T-helper 2 cell treated with Interferon-gamma antibody and Interleukin-4, amounts not matched to agents 100 ng/mL and 5 ng/mL, for 36 hours (primary cell): ENCODE data around the gene SHANK1. TPM values are rescaled to one million over a fixed set of nuclear protein-coding genes. Genes with fewer than 3 reads are reported as not detected.
"Not testable (repeated sequence)": the region's sequence is repeated elsewhere in the genome, so short reads cannot be mapped to it uniquely, and the experiment has no call there.

Experiments
- intact Hi-C: fragments of 100-400 bp; cut with micrococcal nuclease; formaldehyde crosslinking; loops from one replicate; pipeline ENCODE4 v1.15.1; 2023
- total RNA-seq: library from RNA; stranded (reverse); gene quantifications from 2 replicates; pipeline ENCODE4 v1.2.3, GENCODE V29; 2022

Gene SHANK1
- total RNA-seq: not detected in 2 replicates

DNA sequence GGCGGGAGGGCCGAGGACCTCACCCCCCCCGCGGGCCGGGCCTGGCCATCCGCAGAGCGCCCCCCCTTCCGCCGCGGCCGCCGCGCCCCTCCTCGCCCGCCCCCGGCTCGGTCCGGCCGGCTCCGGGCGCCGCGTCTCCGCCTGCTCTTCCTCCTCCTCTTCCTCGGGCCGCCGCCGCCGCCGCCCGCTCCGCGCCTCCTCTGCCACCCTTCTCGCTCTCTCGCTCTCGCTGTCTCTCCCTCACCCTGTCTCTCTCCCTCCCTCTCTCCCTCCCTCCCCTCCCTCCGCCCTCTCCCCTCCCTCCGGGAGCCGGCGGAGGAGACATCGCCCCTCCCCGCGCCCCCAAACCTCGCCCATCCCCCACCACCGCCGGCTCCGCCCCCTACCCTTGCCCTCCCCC lies at the start of gene SHANK1:
TSS of gene SHANK1 (minus strand) at position 237 of the 400 bp plus-strand sequence. CDS start 2,883 bp downstream, outside the sequence.
- intact Hi-C loops: no loop called here

DNA sequence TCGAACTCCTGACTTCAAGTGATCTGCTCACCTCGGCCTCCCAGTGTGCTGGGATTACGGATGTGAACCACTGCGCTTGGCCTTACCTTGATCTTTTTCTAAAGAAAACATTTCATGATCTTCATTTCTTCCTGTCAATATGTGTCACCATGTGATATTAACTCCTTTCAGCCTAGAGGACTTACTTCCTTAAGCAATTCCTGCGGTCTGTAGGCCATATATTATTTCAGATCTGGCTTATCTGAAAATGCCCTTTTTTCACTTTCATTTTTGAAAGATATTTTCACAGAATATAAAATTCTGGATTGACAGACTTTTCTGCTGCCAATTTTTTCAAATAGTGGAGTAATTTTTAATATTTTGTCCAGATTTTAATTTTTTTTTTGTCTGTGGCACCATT lies 48.7 kb upstream of the SHANK1 start:
- intact Hi-C loops: no loop called here

DNA sequence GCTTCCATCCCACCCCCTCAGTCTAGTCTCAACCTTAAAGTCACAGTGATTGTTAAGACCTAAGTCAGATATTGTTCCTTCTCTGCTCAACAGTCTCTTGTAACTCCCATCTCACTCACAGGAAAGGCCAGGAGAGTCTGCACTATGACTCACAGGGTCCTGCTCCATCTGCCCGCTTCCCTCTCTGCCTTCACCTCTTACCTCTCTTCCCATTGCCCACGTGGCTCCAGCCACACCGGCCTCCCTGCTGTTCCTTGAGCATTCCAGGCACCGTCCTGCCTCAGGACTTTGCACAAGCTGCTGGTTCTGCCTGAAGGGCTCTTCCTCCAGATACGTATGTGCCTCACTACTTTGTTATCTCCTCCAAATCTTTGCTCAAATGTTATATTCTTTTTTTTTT lies 47.7 kb upstream of the SHANK1 start:
- intact Hi-C loops: not testable (repeated sequence)

DNA sequence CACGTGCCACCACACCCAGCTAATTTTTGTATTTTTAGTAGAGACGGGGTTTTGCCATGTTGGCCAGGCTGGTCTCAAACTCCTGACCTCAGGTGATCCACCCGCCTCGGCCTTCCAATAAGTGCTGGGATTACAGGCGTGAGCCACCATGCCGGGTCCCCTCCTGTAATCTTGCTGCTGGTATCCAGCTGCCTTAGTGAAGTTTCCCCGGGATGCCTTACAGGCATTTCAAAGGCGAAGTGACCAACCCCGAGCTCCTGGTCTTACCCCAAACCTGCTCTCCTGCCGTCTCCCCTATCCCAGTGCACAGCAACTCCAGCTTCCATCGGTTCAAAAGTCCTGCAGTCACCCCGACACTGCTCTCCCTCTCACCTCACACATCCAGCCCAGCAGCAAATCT lies 47.1 kb upstream of the SHANK1 start:
- intact Hi-C loops: not testable (repeated sequence)

DNA sequence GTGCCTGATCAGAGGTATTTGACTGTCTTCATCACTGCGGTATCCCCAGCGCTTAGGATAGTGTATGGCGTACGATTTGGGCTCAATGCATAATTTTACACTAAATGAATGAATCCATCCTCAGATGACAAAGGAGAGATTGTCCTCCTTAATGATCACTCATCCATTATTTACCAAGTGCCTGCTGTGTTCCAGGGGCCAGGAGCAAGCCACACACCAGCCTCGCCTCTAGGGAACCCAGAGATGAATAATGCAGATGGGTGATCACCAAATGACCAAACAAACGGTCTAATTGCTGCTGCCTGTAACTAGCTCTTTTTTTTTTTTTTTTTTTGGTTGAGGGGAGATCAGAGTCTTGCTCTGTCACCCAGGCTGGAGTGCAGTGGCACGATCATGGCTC lies 44.8 kb upstream of the SHANK1 start:
- intact Hi-C loops: no loop called here

DNA sequence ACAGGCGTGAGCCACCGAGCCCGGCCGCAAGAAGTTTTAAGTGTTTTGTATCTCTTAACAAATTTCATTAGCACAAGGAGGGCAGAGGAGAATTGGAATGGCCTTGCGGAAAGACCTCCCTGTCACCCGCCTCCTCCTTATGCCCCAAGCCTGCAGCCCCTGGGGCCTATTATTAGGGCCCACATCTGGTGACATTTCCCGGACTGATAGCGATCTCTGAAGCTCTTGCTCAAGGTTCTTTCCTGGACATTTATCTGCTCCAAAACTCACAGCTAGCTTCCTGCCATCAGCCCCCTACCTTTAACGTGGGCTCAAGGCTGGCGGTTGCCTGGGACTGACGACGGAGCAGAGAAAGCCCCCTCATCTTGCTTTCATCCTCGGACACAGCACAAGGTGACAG lies 43.9 kb upstream of the SHANK1 start:
- intact Hi-C loops: not testable (repeated sequence)

DNA sequence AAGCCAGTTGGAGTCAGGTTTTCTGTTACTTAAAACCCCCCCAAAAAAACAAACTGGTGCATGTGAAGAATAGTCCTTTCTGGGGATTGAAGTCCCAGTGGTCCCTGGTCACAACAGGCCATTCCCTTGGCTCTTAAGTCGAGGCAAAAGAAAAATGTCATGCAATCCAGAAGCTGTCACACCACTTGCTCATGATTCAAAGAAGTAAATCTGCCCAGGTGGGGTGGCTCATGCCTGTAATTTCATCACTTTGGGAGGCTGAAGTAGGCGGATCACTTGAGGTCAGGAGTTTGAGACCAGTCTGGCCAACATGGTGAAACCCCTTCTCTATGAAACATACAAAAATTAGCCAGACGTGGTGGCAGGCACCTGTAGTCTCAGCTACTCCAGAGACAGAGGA lies 41.9 kb upstream of the SHANK1 start:
- intact Hi-C loops: not testable (repeated sequence)

DNA sequence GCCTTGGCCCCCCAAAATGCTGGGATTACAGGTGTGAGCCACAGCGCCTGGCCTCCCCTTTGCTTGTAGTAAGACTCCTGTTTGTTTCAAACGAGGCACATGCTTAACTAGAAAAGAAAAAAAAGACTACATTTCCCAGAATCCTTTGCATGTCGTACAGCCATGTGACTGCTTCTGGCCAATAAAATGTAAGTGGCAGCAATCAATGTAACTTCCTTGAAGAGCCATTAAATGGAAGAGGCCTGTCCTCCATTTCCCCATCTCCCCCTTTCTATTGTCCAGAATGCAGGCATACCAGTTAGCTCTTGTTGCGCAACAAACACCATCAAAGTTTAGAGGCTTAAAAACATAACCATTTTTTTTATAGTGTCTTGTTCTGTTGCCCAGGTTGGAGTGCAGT lies 40.3 kb upstream of the SHANK1 start:
- intact Hi-C loops: no loop called here

DNA sequence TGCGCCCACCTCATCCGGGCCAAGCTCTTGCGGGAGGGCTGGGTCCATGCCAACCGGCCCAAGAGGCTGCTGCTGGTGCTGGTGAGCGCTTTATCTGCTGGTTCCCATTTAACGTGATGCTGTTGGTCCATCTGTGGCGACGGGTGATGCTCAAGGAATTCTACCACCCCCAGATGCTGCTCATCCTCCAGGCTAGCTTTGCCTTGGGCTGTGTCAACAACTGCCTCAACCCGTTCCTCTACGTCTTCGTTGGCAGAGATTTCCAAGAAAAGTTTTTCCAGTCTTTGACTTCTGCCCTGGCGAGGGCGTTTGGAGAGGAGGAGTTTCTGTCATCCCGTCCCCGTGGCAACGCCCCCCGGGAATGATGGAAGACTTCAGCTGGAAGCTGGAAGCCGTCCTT lies 39.5 kb upstream of the SHANK1 start:
- intact Hi-C loops: not testable (repeated sequence)

DNA sequence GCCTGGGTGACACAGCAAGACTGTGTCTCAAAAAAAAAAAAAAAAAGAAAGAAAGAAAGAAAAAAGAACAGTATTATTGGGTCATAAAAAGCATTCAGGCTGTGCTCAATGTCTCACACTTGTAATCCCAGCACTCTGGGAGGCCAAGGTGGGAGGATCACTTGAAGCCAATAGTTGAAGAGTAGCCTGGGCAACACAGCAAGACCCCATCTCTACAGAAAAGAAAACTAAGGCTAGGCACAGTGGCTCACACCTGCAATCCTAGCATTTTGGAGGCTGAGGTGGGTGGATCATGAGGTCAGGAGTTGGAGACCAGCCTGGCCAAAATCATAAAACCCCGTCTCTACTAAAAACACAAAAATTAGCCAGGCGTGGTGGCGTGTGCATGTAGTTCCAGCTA lies 38.0 kb upstream of the SHANK1 start:
- intact Hi-C loops: not testable (repeated sequence)

DNA sequence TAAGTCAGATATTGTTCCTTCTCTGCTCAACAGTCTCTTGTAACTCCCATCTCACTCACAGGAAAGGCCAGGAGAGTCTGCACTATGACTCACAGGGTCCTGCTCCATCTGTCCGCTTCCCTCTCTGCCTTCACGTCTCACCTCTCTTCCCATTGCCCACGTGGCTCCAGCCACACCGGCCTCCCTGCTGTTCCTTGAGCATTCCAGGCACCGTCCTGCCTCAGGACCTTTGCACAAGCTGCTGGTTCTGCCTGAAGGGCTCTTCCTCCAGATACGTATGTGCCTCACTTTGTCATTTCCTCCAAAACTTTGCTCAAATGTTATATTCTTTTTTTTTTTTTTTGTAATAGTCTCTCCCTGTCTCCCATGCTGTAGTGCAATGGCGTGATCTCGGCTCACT lies 36.6 kb upstream of the SHANK1 start:
- intact Hi-C loops: not testable (repeated sequence)

DNA sequence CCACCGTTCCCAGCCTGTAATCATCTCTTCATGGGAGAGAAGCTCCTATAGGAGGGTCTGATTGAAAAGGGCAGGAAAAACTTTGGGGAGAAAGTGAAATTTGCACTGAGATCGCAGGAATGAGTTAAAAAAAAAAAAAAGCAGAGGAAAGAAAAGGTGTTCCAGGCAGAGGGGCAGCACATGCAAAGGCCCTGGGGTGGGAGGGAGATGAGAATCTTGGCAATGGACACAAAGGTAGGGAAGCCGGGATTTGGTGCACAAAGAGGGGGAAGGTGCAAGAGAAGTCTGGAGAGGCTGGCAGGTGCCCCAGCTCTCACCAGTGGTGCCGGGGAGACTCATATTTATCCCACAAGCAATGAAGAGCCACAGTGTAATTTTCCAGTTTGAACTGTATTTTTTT lies 34.3 kb upstream of the SHANK1 start:
- intact Hi-C loops: no loop called here

DNA sequence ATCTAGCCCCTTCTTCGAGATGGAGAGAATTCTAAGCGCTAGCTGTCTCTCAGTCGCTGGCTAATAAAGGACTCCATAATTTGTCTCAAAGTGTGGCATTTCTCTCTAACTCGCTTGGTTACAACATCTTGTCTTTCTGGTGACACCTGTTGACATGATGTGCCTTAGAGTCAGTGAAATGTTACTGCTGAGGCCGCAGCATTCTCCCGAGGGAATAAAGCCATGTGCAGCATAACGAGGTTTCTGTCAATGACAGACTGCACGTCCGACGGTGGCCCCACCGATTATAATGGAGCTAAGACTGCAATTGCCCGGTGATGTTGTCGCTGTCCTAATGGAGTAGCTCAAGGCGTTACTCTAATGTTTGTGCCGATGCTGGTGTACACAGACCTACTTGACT lies 30.4 kb upstream of the SHANK1 start:
- intact Hi-C loops: no loop called here

DNA sequence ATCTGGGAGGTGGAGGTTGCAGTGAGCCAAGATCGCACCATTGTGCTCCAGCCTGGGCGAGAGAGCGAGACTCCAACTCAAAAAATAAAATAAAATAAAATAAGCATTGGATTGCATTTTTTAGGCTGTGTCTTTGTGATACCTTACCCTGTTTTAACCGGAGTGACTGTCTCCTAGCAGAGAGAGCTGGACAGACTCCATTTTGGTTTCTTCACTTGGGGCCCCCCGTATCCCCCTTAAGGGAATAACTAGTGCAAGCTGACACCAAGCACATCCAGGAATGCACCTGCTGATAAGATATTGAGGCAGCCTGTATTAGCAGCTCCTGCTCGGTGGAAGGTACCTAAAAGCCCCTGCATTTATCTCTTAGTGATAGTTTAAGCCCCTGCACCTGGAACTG lies 29.9 kb upstream of the SHANK1 start:
- intact Hi-C loops: no loop called here

DNA sequence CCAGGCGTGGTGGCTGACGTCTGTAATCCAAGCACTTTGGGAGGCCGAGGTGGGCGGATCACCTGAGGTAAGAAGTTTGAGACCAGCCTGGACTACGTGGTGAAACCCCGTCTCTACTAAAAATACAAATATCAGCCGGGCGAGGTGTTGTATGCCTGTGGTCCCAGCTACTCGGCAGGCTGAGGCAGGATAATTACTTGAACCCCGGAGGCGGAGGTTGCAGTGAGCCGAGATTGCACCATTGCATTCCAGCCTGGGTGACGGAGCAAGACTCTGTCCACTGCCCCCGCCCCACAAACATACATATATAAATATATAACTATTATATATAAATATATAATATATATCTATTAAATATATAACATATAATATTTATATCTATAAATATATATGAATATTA lies 27.5 kb upstream of the SHANK1 start:
- intact Hi-C loops: not testable (repeated sequence)

DNA sequence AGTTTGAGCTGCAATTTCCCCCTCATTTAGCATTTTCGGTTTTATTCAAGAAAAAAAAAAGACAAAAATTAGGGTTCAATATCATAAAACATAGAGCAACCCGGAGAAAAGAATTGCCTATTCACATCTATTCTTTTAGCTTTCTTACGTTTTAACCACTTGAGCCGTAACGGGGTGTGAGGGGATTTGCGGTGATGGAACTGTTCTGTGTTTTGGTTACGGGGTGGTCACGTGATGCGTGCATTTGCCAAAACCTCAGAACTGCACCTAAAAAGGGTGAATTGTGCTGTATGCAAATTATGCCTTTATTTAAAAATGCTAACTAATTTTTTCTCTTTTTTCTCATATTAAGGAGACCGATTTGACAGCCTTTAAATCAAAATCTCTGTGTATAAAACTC lies 25.6 kb upstream of the SHANK1 start:
- intact Hi-C loops: no loop called here

DNA sequence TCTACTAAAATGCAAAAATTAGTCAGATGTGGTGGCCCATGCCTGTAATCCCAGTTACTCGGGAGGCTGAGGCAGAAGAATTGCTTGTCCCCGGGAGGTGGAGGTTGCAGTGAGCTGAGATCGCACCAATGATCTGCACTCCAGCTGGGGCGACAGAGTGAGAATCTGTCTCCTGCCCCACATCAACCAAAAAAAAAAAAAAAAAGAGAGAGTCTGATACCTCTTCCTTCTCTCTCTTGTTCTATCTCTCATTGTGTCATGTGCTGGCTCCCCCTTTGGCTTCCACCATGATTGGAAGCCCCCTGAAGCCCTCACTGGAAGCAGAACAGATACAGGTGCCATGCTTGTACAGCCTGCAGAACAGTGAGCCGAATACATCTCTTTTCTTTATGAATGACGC lies 23.9 kb upstream of the SHANK1 start:
- intact Hi-C loops: no loop called here

DNA sequence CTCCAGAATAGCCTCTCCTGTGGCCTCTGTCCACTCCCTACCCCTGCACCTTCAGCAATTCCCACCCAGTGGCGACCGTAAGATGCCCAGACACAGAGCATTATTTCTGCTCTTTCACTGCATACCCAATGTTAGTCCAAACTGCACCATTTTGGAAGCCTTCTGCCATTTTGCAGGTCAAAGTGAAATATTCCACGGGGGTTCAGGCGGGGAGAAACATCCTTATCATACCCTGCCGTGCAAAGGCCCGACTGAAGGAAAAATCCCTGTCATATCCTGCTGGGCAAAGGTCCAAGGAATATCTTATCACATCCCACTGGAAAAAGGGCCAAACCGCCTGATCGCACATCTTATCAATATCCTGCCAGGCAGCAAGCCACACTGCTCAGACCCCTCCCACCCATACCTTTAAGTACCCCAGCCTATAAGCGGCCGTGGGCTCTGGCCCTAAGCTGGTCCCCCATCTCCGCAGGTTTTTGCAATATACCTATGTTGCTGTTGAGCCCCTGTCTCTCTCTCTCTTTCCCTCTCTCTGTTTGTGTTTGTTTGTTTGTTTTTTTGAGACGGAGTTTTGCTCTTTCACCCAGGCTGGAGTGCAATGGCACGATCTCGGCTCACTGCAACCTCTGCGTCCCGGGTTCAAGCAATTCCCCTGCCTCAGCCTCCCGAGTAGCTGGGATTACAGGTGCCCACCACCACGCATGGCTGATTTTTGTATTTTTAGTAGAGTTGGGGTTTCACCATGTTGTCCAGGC lies 21.8 kb upstream of the SHANK1 start:
- intact Hi-C loops: no loop called here

DNA sequence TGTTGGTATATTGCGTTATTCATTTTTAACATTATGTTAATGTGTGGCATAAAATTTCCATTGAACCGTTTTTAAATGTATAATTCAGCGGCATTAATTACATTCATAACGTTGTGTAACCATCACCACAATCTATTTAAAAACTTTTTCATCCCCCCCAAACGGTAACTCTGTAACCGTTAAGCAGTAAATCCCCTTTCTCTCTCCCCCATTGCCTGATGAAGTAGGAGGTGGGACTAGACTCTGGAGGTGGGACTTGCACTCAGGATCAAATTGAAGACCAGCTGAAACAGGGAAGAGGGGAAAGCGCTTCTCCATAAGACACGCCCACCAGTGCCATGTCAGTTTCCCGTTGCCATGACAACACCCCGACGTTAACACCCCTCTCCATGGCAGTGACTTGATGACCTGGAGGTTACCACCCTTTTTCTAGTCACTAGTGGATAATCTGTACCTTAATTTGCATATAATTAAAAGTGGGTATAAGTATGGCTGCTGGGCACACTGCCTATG lies 20.4 kb upstream of the SHANK1 start:
- intact Hi-C loops: no loop called here

DNA sequence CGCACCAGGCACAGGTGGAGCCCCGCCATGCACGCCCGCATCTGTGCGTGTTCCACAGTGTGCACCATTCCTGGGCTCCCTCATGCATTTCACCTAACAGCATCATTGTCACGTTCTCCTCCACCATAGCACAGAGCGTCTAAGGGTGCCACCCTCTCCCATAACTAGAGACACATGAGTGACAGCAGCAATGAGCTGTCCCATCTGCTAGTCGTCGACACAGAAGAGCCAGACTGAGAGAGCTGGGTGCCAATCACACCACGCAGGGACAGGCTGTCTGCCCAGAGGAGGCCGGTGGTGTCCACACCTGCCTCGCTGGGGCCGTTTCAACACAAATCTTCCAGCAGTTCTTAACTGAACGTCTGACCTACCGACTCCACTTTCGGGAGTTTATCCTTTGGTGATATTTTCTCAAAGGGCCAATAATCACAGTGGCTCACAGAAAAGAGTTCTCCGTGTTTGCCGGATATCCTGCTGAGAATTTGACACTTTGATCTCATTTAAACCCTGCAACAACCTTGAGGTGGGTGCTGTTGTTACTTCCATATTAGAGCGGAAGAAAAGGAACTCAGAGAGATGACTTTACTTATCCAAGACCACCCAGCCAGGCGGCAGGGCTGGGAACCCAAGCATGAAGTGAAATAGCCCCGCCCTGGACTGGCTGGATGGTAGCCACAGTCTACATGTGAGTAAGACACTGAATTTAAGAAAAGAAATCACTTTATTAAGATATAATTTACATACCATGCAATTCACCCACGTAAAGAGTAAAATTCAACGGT lies 19.7 kb upstream of the SHANK1 start:
- intact Hi-C loops: no loop called here

DNA sequence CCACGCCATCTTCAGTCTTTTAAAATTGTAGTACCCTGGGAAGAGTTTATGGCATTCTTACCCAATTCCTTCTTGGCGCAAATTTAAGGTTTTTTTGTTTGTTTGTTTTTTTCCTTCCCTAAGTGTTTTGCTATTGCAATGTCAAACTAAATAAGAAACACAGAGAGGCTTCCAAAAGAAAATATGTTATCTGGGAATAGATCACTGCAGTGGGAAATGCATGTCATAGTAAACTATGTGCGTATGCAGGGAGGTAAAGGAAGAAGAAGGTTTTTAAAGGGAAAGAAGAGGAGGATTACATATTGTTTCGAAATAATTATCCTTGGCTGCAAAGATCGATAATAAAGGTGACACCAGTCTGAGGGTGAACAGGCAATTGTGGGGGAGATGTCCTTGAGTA lies 16.7 kb upstream of the SHANK1 start:
- intact Hi-C loops: no loop called here

DNA sequence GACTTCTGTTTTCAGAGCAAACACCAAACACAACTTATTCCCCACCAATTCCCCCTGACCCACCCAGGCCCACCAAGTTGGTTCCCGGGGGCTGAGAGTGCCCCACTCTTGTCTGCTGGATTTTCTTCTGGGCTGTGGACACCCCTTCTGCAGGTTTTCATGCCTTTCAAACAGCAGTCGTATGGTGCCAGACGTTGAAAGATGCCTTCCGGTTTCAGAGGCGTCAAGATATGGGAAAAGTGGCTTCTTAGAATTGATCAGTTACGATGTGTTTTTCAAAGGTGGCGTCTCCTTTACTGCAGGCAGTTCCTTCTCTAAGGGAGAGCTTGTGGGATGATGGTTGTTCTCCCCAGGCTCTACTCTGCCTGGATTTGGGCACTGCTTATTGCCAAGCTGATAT lies 16.3 kb upstream of the SHANK1 start:
- intact Hi-C loops: no loop called here

DNA sequence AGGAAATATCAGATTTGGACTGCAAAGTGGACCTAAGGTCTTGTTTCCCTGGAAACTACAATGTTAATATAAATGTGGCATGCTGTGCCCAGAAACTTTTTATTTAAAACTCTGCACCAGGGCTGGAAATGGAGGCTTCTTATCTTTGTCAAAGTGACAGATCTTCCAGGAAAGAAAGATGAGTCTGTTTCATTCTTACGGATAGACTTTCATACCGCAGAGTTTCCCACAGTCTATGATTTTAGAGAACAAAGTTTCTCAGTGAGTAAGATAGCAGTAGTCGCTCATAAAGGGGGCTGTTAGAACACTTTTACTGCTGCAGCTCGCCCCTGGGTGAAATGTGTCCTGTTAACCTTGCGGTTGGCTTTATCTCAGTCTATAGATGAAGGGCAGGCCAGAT lies 10.3 kb upstream of the SHANK1 start:
- intact Hi-C loops: loop anchor here (10.0 kb wide), 3 partner anchors 365 to 705 kb away; partner anchors contain the start of genes CTU1, NAPSA, VRK3 and ZNF473
